ENCODE results near the gene RECK.

The RECK gene

GRCh38 chr9:36147441-36148175 is 110.9 kb downstream of the RECK start:
- H3K9me3 ChIP-seq (ENCODE audit: control insufficient read depth, low read length) = no peaks in the 10 kb centered on the region
- no peak overlapping the region for H3K9ac ChIP-seq
- no peak overlapping the region for H3K27ac ChIP-seq
- no peaks in the 10 kb centered on the region for H3K4me1 ChIP-seq
- no peaks in the 10 kb centered on the region for H3K36me3 ChIP-seq (ENCODE audit: control insufficient read depth, insufficient read depth, low read length)
- no peak overlapping the region for H2AFZ ChIP-seq
- H3K27me3 ChIP-seq (ENCODE audit: control insufficient read depth, insufficient read depth, low read length) = no peaks in the 10 kb centered on the region
- no peak overlapping the region for H3K4me3 ChIP-seq (ENCODE audit: low read depth, low read length)
- H3K4me2 ChIP-seq (ENCODE audit: low read length) = no peak overlapping the region
- no peak for TF ChIP-seq CTCF (IDR thresholded peaks at IDR 0.05)
- H3K79me2 ChIP-seq = no peaks in the 10 kb centered on the region

GRCh38 chr9:36148311-36149051 is 111.8 kb downstream of the RECK start:
- Histone ChIP-seq H3K27me3 (ENCODE audit: control insufficient read depth, insufficient read depth, low read length) (no peaks in the 10 kb centered on the region), H3K27ac (no peak overlapping the region), H3K4me1 (no peaks in the 10 kb centered on the region), H3K9ac (no peak overlapping the region), H3K36me3 (ENCODE audit: control insufficient read depth, insufficient read depth, low read length) (no peaks in the 10 kb centered on the region), H3K79me2 (no peaks in the 10 kb centered on the region), H2AFZ (no peak overlapping the region), H3K4me2 (ENCODE audit: low read length) (no peak overlapping the region), H3K9me3 (ENCODE audit: control insufficient read depth, low read length) (no peaks in the 10 kb centered on the region), H3K4me3 (ENCODE audit: low read depth, low read length) (no peak overlapping the region)
- TF ChIP-seq CTCF (IDR thresholded peaks at IDR 0.05) = no peak

GRCh38 chr9:36149197-36149596 is 112.5 kb downstream of the RECK start:
- TF ChIP-seq CTCF (IDR thresholded peaks at IDR 0.05) = no peak
- Histone ChIP-seq H3K27me3 (ENCODE audit: control insufficient read depth, insufficient read depth, low read length) (no peaks in the 10 kb centered on the region), H3K79me2 (no peaks in the 10 kb centered on the region), H3K36me3 (ENCODE audit: control insufficient read depth, insufficient read depth, low read length) (no peaks in the 10 kb centered on the region), H3K4me2 (ENCODE audit: low read length) (no peak overlapping the region), H2AFZ (no peak overlapping the region), H3K4me1 (no peaks in the 10 kb centered on the region), H3K9me3 (ENCODE audit: control insufficient read depth, low read length) (no peaks in the 10 kb centered on the region), H3K27ac (no peak overlapping the region), H3K4me3 (ENCODE audit: low read depth, low read length) (no peak overlapping the region), H3K9ac (no peak overlapping the region)

GRCh38 chr9:36150574-36151315 is 114.0 kb downstream of the RECK start:
- Histone ChIP-seq H3K79me2 (no peaks in the 10 kb centered on the region), H3K4me2 (ENCODE audit: low read length) (no peak overlapping the region), H2AFZ (no peak overlapping the region), H3K36me3 (ENCODE audit: control insufficient read depth, insufficient read depth, low read length) (no peaks in the 10 kb centered on the region), H3K9me3 (ENCODE audit: control insufficient read depth, low read length) (no peaks in the 10 kb centered on the region), H3K4me1 (no peaks in the 10 kb centered on the region), H3K4me3 (ENCODE audit: low read depth, low read length) (no peak overlapping the region), H3K27ac (no peak overlapping the region), H3K27me3 (ENCODE audit: control insufficient read depth, insufficient read depth, low read length) (no peaks in the 10 kb centered on the region), H3K9ac (no peak overlapping the region)
- TF ChIP-seq CTCF (IDR thresholded peaks at IDR 0.05) = no peak
